Epithelial cell of esophagus (primary cell): ENCODE data around the gene TRAPPC12.

ENCODE experiments used
- DNase-seq: peaks from one replicate; pipeline ENCODE4 v3.0.0; 2010; ENCODE audit warnings: low read depth
- H3K4me3 ChIP-seq: 2 replicates; pipeline ENCODE4 v1.5.1; 2011; ENCODE audit warnings: mild to moderate bottlenecking, low read length, control low read depth
- TF ChIP-seq, protein P1 (sequence below): IDR thresholded peaks from 2 replicates; pipeline ENCODE4 v1.5.1; 2011; ENCODE audit warnings: low read depth, mild to moderate bottlenecking, low read length, control low read depth, inconsistent platforms; ENCODE audit not compliant: insufficient read depth; ENCODE audit errors: missing control alignments

The TRAPPC12 gene

DNA sequence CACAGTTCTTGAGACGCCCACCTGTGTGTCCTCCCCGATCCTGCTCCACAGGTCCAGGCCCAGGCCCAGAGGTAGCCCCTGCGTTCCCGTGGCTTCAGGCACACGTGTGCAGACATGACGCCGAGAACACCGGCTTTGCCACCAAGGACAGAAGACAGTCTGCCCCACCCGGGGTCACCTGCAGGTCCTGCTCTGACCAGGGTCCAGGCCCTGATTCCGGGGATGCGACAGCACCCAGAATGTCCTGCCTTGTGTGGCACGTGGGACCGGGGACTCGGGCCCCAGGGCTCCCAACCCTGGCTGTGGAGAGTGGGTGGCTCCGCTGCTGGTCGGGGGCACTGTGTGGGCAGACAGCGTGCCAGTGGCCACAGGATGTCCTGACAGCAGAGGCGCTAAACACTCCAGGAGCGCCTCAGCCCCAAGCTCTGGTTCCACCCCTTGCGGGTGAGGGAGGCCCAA lies 102.9 kb downstream of the TRAPPC12 start:
- no peak overlapping the region for H3K4me3 ChIP-seq
- TF ChIP-seq, protein P1, sequence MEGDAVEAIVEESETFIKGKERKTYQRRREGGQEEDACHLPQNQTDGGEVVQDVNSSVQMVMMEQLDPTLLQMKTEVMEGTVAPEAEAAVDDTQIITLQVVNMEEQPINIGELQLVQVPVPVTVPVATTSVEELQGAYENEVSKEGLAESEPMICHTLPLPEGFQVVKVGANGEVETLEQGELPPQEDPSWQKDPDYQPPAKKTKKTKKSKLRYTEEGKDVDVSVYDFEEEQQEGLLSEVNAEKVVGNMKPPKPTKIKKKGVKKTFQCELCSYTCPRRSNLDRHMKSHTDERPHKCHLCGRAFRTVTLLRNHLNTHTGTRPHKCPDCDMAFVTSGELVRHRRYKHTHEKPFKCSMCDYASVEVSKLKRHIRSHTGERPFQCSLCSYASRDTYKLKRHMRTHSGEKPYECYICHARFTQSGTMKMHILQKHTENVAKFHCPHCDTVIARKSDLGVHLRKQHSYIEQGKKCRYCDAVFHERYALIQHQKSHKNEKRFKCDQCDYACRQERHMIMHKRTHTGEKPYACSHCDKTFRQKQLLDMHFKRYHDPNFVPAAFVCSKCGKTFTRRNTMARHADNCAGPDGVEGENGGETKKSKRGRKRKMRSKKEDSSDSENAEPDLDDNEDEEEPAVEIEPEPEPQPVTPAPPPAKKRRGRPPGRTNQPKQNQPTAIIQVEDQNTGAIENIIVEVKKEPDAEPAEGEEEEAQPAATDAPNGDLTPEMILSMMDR, result no peak
- DNase-seq, result no peak

DNA sequence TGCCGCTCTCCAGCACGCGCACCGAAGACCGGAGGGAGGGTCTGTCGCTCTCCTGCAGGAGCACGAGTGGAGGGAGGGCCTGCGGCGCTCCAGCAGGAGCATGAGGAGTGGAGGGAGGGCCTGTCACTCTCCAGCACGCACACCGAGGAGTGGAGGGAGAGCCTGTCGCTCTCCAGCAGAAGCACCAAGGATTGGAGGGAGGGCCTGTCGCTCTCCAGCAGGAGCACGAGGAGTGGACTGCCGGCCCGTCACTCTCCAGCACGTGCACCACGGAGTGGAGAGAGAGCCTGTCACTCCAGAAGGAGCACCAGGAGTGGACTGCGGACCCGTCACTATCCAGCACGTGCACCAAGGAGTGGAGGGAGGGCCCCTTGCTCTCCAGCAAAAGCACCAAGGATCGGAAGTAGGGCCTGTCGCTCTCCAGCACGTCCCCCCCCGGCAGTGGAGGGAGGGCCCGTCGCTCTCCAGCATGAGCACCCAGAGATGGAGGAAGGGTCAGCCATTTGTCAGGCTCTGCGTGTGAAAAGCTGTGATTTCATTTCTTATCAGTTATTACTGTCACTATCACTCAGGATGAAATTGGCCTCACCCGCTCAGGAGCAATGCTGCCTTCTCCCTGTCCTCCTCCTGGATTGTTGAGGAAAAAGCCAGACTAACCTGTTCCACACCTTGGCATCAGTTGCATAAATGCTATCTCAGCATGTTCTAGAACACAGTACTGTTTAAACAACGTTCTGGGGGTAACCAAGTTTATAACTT lies 103.9 kb downstream of the TRAPPC12 start:
- DNase-seq, result peak; percentile 36
- TF ChIP-seq, protein P1, result no peak
- peak overlapping the region; percentile 10 for H3K4me3 ChIP-seq

DNA sequence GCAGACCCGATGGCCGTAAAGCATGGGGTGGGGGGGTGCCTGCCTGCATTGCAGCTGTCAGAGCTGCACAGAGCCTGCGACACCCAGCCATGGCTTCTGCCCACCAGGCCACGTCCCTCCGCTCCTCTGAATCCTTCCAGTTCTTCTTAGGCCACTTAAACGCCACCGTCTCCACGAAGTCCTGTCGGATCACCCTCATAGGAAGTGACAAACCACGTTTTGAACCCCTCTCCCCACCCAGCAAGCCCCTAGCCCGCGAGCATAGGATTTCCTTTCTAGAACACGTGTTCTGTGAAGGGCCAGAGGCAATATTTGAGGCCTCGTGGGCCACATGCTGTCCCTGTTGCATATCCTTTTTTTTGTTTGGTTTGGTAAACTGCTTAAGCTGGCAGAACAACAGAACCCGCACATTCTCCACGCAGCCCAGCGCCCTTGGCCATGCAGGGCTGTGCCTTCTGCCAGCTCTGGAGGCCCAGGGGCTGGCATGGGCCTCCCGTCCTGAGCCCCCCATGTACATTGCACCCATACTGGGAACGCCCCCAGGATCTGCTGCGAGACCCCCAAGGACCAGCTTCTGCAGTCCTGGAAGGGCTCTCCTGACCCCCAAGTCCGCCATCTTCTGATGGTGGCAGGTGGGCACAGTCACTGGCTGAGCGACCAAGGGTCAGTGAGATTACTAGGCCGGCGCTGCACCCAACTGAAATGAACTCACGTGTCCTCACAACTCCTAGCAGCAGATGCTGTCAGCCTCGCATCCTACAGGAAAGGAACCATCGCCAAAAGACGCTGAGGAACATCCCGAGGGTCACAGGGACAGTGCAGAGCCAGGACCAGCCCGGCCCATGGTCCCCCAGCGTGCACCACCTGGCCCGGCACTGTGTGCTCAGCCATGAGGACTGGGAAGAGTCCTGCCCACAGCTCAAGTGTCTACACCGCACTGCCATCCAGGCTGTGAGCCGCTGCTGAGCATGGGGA lies 104.8 kb downstream of the TRAPPC12 start:
- no peak overlapping the region for H3K4me3 ChIP-seq
- DNase-seq, result no peak
- TF ChIP-seq, protein P1, result no peak

DNA sequence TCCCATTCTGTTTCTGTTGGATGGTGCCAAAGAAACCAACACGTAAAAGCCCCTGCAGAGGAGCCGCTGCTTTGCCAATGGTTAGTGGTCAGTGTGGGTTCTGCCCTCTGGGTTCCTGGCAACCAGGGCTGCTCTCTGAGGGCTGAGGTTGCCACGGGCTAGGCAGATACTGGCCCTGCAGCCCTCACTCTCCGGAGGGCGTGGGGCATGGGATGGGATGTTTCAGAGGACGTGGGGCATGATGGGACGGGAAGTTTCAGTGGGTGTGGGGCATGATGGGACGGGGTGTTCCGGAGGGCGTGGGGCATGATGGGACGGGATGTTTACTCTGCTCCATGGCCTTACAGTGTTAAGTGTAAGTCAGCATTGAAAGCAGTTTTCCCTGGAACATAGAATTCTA lies 105.7 kb downstream of the TRAPPC12 start:
- TF ChIP-seq, protein P1, result no peak
- DNase-seq, result no peak
- no peak overlapping the region for H3K4me3 ChIP-seq

DNA sequence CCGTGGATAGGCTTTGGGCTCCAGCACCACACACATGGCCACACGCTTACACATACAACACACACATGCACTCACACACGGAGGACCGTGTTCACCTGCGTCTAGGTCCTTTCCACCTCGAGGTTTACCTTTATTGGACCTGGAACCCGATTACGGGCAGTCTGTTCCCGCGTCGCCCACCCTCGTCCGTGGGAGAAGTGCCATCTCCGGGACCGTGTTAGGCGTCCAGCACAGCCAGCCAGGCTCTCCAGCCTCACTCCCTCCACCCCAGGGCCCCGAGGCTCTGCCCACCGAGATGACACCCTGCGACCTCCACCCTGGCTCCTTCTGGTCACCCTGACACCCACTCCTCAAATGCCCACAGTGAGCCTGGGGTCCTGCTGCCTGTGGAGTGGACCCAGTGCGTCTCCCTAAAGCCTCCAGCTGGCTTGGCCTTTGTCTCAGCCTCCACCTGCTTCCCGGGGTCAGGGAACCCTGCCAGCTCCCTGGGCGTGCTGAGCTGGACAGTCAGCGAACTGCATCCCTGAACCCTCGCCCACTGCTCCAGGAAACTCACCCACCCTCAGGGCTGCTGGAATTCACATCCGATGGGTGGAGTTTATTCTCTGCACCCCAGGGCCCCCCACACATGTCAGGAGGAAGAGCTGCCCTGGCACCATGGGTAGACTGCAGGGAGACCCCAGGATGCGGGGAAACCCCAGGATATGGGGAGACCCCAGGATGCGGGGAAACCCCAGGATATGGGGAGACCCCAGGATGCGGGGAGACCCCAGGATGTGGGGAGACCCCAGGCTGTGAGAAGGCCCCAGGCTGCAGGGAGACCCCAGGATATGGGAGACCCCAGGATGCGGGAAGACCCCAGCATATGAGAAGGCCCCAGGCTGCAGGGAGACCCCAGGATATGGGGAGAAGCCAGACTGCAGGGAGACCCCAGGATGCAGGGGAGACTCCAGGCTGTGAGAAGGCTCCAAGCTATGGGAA lies 106.8 kb downstream of the TRAPPC12 start:
- TF ChIP-seq, protein P1, result no peak
- H3K4me3 ChIP-seq, result no peak overlapping the region
- no peak for DNase-seq

DNA sequence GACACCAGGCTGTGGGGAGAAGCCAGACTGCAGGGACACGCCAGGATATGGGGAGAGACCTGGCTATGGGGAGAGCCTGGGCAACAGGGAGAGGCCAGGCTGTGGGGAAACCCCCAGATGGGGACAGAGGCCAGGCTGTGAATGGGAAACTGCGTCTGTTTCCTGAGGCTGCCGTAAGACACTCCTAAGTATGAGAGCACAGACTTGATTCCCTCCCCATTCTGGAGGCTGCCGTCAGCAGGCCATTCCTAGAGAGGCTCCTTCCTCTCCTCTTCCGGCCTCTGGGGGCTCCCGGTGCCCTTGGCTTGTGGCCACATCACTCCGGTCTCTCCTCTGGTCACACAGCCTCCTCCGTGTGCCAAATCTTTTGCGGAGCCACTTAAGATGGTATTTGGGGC lies 107.5 kb downstream of the TRAPPC12 start:
- TF ChIP-seq, protein P1, result no peak
- no peak for DNase-seq
- H3K4me3 ChIP-seq, result no peak overlapping the region
